Coronary artery (tissue), 2 donors: ENCODE measurements around the gene SPATA24.

Experiments
- DNase-seq: peaks from one replicate; pipeline ENCODE4 v3.0.0-alpha.2; 2017; ENCODE audit warnings: low spot score
- H3K27ac ChIP-seq, 2 donors: fragments of 200-600 bp; sonication (generic); one replicate each; pipeline ENCODE4 v1.5.1; 2016 to 2019
- H3K4me3 ChIP-seq: fragments of 200-600 bp; sonication (generic); 2 replicates; pipeline ENCODE4 v1.5.1; 2016; ENCODE audit warnings: mild to moderate bottlenecking, moderate library complexity
- TF ChIP-seq, protein P1 (sequence below): fragments of 200-600 bp; sonication (generic); IDR thresholded peaks from one replicate; pipeline ENCODE4 v1.5.1; 2019; ENCODE audit warnings: antibody characterized with exemption

SPATA24 gene

DNA sequence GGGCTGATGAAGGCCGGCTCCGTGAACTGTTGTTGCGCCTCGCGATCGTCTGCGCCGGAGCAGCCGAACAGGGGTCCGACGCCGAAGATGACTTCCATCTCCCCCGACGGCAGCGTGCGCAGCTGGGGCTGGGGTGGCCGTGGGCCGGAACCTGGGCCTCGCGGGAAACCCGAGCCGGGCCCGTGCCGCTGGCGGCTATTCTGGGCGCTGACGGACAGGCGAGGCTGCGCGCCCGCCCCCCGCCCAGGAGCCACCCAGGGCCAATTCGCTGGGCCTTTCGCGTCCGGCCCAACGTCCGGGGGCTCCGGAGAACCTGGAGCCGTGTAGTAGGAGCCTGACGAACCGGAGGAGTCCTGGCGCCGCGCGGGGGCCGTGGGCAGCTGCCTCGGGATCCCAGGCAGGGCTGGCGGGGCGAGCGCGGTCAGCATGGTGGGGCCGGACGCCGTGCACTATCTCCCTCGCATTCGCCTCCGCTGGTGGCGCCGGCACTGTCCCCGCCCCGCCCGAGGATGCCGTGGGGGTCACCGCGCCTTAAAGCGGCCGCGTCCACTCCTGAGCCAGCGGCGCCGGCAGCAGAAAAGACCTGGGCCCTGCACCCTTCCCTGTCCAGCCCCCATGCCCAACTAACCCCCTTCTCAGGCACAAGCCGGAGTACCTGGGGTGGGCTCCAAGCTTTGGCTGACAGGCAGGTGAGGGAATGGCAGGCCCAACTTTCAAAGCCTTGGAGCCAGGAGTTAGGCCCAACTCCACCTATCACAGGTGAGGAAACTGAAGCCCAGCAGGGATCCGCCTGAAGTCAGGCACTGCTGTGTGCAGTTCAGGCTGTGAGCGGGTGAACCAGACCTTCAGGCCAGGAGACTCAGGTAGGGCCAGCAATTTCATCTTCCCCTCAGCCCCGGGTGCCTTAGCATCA, 9.0 kb downstream of the SPATA24 start, which contains the start of gene PROB1:
Gene PROB1, minus strand, starts transcription at position 451 of the 913 bp plus-strand sequence. Its CDS starts 23 bp downstream, at position 428.
- peak within 1 kb of the TSS; percentile 75 for H3K4me3 ChIP-seq
- TF ChIP-seq, protein P1, sequence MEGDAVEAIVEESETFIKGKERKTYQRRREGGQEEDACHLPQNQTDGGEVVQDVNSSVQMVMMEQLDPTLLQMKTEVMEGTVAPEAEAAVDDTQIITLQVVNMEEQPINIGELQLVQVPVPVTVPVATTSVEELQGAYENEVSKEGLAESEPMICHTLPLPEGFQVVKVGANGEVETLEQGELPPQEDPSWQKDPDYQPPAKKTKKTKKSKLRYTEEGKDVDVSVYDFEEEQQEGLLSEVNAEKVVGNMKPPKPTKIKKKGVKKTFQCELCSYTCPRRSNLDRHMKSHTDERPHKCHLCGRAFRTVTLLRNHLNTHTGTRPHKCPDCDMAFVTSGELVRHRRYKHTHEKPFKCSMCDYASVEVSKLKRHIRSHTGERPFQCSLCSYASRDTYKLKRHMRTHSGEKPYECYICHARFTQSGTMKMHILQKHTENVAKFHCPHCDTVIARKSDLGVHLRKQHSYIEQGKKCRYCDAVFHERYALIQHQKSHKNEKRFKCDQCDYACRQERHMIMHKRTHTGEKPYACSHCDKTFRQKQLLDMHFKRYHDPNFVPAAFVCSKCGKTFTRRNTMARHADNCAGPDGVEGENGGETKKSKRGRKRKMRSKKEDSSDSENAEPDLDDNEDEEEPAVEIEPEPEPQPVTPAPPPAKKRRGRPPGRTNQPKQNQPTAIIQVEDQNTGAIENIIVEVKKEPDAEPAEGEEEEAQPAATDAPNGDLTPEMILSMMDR, result no peak
- DNase-seq, result no peak
- H3K27ac ChIP-seq, result peak within 1 kb of the TSS; percentile 40 to 86

GRCh38 chr5:139394123-139394653, 9.7 kb downstream of the SPATA24 start:
- H3K27ac ChIP-seq, result peak overlapping the region; percentile 40 to 86
- TF ChIP-seq, protein P1, result peak; percentile 20
- H3K4me3 ChIP-seq, result peak overlapping the region; percentile 75
- no peak for DNase-seq

DNA sequence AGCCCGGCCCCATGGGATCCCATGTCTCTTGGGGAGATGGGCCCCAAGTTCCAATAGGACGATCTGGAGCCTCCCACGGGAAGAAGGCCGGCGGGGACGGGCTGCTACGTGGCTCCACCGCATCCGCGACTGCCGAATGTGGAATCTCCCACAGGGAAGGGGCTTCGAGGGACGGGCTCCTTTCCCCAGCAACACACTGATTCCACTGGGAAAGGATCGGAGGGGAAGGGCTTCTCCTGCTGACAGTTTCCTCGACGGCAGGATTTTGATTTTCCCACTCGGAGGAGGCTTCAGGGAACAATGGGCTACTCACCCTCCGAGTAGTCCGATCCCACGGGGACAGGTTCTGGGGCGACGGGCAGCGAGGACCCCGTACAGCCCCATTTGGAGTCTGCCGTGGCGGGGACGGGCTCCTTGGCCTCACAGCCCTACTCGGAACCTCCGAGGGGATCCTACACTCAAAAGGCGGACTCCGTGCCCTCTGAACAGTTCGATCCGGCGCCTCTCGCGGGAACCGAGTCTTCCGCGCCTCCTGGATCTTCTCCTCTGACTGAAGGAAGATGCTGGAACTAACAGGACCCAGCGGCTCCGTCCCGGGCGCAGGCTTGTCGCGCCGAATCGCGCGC, 10.3 kb downstream of the SPATA24 start:
- no peak for DNase-seq
- H3K27ac ChIP-seq, result peak overlapping the region in 1 of 2 donors; percentile 86
- TF ChIP-seq, protein P1, result no peak
- H3K4me3 ChIP-seq, result peak overlapping the region; percentile 75

GRCh38 chr5:139392678-139393496, 11.0 kb downstream of the SPATA24 start:
- peak overlapping the region; percentile 75 for H3K4me3 ChIP-seq
- no peak for DNase-seq
- TF ChIP-seq, protein P1, result no peak
- no peak overlapping the region for H3K27ac ChIP-seq

DNA sequence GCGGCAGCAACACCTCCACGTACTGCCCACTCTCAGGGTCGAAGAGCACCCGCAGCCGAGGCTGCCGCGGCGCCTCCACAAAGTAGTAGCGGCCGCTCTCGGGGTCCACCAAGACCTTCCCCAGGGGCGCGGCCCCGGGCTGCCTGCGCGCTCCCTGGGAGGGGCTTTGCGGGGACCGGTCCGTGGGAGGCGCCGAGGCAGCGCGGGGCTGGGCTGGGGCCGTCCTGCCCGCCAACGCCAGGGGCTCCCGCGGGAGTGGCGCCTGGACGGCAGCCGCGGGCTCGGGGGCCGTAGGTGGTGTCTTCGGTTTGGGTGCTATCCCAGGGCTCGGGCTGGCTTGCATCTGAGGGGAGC, 11.6 kb downstream of the SPATA24 start:
- H3K27ac ChIP-seq, result peak overlapping the region in 1 of 2 donors; percentile 2
- DNase-seq, result no peak
- TF ChIP-seq, protein P1, result no peak
- H3K4me3 ChIP-seq, result peak overlapping the region; percentile 75

GRCh38 chr5:139391570-139392323, 12.1 kb downstream of the SPATA24 start:
- H3K27ac ChIP-seq, result peak overlapping the region in 1 of 2 donors; percentile 39
- peak overlapping the region; percentile 75 for H3K4me3 ChIP-seq
- no peak for DNase-seq
- TF ChIP-seq, protein P1, result no peak
